ENCODE results near the gene BLVRB.
"Not testable (repeated sequence)": the region's sequence is repeated elsewhere in the genome, so short reads cannot be mapped to it uniquely, and the experiment has no call there.

Gene BLVRB

DNA sequence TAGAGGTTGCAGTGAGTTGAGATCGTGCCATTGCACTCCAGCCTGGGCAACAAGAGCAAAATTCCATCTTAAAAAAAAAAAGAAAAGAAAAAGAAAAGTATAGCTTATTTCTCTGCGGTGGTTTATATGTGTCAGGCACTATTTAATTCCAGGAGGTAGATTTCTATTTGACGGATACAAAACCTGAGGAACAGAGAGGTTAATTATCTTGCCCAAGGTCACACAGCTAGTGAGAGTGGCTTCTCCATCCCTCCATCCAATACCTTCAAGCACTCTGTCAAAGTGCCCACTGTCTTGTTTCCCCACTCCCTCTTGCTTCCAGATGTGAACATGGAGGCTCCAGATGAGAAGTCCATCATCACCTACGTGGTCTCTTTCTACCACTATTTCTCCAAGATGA lies 36.1 kb upstream of the BLVRB start:
- H3K4me3 ChIP-seq (ENCODE audit: low read depth, low read length): no peak overlapping the region
- TF ChIP-seq, protein P1, sequence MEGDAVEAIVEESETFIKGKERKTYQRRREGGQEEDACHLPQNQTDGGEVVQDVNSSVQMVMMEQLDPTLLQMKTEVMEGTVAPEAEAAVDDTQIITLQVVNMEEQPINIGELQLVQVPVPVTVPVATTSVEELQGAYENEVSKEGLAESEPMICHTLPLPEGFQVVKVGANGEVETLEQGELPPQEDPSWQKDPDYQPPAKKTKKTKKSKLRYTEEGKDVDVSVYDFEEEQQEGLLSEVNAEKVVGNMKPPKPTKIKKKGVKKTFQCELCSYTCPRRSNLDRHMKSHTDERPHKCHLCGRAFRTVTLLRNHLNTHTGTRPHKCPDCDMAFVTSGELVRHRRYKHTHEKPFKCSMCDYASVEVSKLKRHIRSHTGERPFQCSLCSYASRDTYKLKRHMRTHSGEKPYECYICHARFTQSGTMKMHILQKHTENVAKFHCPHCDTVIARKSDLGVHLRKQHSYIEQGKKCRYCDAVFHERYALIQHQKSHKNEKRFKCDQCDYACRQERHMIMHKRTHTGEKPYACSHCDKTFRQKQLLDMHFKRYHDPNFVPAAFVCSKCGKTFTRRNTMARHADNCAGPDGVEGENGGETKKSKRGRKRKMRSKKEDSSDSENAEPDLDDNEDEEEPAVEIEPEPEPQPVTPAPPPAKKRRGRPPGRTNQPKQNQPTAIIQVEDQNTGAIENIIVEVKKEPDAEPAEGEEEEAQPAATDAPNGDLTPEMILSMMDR (IDR thresholded peaks at IDR 0.05; ENCODE audit: low read depth, low read length): no peak

DNA sequence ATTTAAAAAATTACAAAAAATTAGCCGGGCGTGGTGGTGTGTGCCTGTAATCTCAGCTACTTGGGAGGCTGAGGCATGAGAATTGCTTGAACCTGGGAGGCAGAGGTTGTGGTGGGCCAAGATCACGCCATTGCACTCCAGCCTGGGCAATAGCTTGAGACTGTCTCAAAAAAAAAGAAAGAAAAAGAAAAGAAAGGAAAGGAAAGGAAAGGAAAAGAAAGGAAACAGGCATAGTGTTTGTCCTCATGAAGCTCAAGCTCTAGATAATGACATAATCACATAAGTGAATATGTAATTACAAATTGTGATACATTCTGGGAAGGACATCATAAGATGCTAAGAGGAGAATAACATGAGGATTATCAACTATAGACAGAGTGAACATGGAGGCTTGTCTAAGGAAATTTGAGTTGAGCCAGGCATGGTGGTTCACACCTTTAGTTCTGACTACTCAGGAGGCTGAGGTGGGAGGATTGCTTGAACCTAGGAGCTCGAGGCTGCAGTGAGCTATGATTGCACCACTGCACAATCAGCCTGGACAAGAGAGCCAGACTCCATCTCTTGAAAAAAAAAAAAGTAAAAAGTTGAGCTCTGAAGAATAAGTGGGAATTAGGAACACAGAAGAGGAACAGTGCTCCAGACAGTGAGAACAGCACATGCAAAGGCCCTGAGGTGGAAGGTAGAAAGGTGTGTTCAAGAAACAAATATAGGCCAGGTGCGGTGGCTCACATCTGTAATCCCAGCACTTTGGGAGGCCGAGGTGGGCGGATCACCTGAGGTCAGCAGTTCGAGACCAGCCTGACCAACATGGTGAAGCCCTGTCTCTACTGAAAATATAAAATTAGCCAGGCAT lies 35.4 kb upstream of the BLVRB start:
- H3K4me3 ChIP-seq (ENCODE audit: low read depth, low read length): not testable (repeated sequence)

DNA sequence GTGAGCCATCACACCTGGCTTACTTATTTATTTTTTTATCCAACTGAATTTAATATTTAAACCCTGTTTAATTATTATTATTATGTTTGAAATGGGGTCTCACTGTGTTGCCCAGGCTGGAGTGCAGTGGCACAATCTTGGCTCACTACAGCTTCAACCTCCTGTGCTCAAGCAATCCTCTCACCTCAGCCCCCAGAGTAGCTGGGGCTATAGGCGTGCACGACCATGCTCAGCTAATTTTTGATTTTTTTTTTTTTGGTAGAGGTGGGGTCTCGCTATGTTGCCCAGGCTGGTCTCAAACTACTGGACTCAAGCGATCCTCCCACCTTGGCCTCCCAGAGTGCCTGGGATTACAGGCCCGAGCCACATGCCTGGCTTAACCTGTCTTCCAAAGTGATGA lies 33.8 kb upstream of the BLVRB start:
- H3K4me3 ChIP-seq (ENCODE audit: low read depth, low read length): no peak overlapping the region
- TF ChIP-seq, protein P1 (IDR thresholded peaks at IDR 0.05; ENCODE audit: low read depth, low read length): no peak

DNA sequence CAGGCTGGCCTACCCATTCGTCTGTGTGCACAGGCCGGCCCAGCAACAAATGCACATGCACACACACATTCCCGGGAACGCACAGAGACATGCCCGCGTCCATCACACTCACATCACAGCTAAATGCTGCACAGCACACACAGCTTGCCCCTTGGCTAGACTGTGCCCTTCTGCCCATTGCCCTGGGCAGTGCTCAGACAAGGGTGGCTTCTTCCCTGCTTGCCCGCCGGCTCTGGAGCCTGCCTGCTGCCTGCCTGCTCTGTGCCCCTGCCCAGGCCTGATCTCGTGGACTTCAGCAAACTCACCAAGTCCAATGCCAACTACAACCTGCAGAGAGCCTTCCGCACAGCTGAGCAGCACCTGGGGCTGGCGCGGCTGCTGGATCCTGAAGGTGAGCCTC lies 31.7 kb upstream of the BLVRB start:
- TF ChIP-seq, protein P1 (IDR thresholded peaks at IDR 0.05; ENCODE audit: low read depth, low read length): no peak
- no peak overlapping the region for H3K4me3 ChIP-seq (ENCODE audit: low read depth, low read length)

DNA sequence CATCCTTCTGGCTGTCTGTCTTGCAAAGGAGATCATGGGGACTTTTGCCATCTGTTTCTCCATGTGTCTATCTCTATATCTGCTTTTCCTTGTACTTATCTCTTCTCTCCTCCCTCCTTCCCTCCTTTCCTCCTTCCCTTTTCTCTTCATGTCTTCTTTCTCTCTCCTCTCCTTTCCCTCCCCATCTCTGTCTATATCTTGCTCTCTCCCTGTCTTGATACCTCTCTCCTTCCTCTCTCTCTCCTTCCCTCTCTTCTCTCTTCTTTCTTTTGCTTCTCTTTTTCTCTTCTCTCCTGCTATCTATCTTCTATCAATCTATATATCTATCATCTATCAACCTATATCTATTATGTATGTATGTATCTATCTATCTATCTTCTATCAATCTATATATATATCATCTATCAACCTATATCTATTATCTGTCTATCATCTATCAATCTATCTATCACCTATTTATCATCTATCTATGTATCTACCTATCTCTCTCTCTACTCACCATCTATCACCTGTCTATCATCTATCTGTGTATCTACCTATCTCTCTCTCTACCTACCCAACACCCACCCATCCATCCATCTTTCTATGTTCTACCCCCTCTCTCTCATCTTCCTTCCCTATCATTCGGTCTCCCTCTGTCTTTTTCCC lies 28.8 kb upstream of the BLVRB start:
- TF ChIP-seq, protein P1 (IDR thresholded peaks at IDR 0.05; ENCODE audit: low read depth, low read length): no peak
- no peak overlapping the region for H3K4me3 ChIP-seq (ENCODE audit: low read depth, low read length)

DNA sequence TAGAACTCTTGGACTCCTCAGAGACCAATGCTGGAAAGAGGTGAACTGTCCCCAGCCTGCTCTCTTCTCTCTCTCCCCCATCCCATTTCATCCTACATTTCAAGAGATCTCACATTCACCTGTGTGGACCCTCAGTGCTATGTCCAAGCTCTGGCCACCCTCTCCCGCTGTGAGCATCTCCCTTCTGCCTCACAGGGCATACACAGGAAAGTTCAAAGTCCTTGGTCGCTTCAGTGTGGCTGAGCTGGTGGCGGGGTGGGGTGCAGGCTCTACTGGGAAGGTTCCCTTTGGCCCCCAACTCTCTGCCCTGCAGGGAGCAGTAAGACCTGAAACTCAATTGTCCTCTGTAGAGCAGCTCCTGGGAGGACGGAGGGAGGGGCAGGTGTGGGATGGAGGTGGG lies 28.2 kb upstream of the BLVRB start:
- no peak overlapping the region for H3K4me3 ChIP-seq (ENCODE audit: low read depth, low read length)
- TF ChIP-seq, protein P1 (IDR thresholded peaks at IDR 0.05; ENCODE audit: low read depth, low read length): no peak

DNA sequence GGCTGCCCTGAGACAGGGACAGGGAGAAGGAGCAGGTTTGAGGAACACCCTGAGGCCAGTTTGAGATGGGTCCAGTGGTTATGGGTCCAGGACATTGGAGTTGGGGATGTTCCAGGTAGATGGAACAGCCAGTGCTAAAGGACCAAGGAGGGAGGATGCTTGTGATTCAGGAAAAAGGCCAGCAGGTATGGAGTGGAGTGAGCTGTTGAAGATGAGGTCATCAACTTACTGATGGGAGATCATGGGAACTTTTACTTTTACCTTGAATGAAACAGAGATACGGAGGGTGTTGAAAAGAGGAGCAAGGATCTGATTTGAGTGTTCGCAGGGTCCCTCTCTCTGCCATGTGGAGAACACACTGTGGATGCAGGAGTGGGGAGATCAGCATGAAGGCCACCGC lies 26.7 kb upstream of the BLVRB start:
- H3K4me3 ChIP-seq (ENCODE audit: low read depth, low read length): no peak overlapping the region
- TF ChIP-seq, protein P1 (IDR thresholded peaks at IDR 0.05; ENCODE audit: low read depth, low read length): no peak
